ENCODE results near the gene C1orf159.

DNA sequence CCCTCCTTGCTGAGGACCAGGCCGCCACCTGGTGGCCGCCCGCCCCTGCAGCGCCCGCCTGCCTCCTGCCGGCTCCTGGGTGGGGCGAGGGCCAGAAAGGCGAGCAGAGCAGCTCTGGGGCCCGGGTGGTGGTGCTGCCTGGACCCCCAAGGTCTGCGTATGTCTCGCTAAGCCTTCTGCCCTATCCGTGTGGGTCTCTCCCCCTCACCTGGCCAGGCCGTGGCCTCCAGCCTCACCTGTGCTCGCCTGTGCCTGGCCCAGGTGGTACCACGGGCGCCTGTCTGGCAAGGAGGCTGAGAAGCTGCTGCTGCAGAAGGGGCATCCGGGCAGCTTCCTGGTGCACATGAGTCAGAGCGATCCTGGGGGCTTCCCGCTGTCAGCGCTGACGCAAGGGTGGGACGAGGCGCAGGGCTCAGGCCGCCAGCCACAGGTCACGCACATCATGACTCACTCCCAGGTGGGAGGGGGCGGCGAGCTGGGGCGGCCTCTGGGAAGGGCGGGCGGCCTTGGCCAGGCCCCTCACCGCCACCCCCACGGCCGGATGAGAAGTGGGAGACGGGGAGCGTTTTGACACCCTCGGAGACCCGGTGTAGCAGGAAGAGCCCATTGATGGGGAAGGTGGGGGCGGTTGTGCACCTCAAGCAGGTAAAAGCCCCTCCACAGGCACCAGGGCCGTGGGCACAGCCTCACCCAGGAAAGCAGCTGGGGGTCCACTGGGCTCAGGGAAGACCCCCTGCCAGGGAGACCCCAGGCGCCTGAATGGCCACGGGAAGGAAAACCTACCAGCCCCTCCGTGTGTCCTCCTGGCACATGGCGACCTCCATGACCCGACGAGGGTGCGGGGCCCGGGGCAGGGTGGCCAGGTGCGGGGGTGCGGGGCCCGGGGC, 51.7 kb downstream of the C1orf159 start:
- TF ChIP-seq EZH2phosphoT487 (IDR thresholded peaks at IDR 0.05; ENCODE audit: insufficient read depth, low read depth), result no peak
- no peak for TF ChIP-seq EZH2 (IDR thresholded peaks at IDR 0.05; ENCODE audit: insufficient read depth, poor library complexity, severe bottlenecking)
